ENCODE data around the gene GPR150.
"Not testable (repeated sequence)": the region's sequence is repeated elsewhere in the genome, so short reads cannot be mapped to it uniquely, and the experiment has no call there.

The GPR150 gene

DNA sequence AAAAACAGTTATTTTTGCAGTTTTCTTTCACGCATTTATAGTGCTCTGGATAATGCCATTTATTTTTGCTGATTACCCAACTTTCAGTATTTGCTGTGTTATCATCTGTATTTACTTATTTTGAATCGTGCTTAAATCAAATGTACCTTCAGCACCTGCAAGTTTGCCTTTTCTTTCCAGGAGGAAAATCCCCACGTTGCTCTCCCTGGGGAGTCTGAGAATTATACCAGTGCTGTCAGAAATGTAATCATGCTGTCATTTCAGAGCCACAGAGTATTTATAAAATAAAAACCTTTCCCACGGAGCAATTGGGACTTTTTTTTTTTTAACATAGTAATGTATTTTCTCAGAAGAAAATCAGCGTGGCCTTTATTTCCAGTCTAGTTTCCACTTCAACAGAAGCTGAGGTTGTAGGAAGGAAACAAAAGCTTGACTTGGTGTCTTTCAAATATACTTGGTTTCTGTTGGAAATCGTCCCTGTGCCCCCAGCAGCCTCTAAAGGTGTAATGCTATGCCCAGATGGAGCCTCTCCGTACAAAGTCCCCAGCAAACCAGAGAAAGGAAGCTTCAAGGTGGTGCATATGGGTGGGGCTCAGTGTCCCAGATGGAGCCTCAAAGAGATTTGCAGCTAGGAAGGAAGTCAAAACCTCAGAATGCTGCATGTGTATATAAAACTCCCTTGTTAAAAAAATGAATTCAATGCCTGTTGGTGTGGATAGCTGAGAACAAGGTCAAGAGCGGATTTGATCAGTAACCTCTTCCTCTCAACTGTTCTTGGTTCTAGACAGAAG lies 2.1 kb downstream of the GPR150 start:
- DNase-seq (ENCODE audit: low read depth in 4 of 4, low spot score in 1 of 4): no peak

DNA sequence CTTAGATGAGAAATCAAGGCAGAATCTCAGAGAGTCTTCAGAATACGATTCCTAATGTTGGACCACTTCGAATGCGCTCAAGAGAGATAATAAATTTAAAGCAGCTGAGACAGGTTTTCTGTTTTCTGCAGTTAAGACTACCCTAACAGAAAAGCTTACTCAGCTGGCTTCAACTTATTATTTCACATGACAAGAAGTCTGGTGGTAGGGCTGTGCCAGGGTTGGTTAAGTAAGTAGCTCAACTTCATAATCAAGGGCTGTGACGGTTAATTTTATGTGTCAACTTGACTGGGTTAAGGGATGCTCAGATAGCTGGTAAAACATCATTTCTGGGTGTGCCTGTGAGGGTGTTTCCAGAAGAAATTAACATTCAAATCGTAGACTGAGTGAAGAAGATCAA lies 3.8 kb downstream of the GPR150 start:
- no peak for DNase-seq (ENCODE audit: low read depth in 4 of 4, low spot score in 1 of 4)

DNA sequence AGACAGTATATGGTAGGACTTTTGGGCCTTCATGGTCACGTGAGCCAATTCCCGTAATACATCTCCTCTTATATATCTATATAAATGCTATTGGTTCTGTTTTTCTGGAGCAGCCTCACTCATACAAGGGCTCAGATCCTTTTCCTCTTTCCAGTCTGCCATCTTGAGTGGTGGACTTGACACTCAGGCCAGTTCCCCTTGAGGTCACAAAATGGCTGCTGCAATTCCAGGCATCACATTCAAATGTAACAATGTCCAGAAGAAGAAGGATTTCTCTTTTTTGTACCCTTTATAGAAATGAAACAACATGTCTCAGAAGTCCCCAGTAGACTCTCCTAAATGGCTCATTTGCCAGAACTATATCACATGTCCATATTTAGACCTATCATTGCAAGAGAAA lies 4.5 kb downstream of the GPR150 start:
- no peak for DNase-seq (ENCODE audit: low read depth in 4 of 4, low spot score in 1 of 4)

DNA sequence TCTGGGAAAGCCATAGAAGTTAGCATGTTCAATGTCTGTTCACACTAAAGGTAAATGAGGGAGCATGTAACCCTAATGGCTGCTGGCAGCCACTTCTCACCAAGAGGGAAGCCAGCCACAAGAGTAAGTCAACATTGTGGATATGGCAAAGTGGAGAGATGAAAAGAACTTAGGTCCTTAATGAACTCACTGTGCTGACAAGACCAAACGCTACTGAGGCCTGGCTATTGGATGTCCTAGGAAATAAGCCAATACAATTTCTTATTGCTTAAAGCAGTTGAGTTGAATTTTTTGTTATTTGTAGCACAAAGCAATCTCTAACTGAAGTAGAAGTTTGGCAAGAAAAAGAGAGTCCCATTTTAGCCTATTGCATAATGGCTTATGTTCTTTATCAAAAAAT lies 6.8 kb downstream of the GPR150 start:
- DNase-seq (ENCODE audit: low read depth in 4 of 4, low spot score in 1 of 4): no peak

DNA sequence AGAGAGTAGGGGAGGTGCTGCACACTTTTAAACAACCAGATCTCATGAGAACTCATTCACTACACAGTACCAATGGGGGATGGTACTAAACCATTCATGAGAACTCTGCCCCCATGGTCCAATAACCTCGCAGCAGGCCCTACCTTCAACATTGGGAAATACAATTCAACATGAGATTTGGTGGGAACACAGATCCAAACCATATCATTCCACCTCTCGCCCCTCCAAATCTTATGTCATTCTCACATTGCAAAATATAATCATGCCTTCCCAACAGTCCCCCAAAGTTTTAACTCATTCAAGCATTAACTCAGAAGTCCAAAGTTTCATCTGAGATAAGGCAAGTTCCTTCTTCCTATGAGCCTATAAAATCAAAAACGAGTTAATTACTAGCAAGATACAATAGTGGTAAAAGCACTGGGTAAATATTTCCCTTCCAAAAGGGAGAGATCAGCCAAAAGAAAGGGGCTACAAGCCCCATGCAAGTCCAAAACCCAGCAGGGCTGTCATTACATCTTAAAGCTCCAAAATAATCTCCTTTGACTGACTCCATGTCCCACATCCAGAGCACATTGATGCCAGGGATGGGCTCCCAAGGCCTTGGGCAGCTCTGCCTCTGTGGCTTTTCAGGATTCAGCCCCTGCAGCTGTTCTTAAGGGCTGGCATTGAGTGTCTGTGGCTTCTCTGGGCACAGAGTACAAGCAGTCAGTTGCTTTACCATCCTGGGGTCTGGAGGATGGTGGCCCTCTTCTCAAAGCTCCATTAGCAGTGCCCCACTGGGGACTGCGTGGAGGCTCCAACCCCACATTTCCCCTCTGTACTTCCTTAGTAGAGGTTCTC lies 8.3 kb downstream of the GPR150 start:
- no peak for DNase-seq (ENCODE audit: low read depth in 4 of 4, low spot score in 1 of 4)

DNA sequence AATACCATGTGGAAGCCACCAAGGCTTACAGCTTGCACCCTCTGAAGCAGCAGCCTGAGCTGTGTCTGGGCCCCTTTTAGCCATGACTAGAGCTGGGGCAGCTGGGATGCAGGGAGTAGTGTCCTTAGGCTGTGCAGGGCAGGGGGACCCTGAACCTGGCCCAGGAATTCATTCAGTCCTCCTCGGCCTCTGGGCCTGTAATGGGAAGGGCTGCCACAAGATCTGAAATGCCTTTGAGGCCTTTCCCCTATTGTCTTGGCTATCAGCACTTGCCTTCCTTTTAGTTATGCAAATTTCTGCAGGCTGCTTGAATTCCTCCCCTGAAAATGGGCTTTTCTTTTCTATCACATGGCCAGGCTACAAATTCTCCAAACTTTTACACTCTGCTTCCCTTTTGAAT lies 9.0 kb downstream of the GPR150 start:
- no peak for DNase-seq (ENCODE audit: low read depth in 4 of 4, low spot score in 1 of 4)

DNA sequence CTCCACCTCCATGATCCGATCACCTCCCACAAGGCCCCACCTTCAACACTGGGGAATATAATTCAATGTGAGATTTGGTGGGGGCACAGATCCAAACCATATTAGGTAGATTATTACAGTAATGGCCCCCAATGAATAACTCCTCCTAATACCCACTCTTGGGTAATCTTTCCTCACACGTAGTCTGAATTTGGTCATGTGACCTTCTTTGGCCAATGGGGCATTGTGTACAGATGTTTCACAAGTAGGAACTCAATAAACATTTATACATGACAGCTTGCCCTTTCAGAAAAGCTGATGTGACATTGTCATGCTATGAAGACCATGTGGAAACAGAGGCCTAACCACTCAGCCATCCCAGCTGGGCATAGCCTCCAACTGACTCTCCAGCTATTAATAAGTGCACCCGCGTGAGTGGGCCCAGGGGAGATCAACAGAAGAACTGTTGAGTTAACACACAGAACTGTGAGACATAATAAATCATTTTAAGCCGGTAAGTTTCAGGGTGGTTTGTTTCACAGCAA lies 10.6 kb downstream of the GPR150 start:
- no peak for DNase-seq (ENCODE audit: low read depth in 4 of 4, low spot score in 1 of 4)

DNA sequence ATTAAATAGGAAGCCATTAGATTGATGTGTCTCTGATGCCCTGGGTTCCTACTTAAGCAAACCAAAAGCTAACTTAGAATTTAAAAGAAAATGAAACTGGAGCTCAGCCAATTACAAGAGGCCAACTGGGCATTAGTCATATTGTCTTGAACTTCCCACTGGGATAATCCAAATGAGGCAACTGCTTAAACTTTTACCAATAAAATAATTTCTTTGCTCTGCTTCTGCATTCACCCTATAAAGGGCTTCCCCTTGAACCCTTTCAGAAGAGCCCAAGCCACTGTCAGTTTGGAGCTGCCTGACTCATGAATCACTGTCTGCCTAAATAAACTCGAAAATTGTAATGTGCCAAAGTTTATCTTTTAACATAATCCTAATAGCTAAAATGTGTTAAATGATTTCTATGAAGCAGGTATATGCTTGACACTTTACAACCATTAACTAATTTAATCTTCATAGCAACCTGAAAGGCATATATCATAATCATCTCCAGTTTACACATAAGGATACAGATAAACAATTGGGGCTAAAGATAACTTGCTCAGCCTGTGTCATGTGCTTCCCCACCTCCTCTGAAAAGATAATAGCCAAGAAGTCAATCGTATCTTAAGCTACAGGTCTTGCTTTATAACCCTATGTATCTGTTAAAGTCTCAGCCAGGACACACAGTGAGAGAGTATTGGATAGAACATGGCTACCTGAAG lies 11.5 kb downstream of the GPR150 start:
- DNase-seq (ENCODE audit: low read depth in 4 of 4, low spot score in 1 of 4): no peak

DNA sequence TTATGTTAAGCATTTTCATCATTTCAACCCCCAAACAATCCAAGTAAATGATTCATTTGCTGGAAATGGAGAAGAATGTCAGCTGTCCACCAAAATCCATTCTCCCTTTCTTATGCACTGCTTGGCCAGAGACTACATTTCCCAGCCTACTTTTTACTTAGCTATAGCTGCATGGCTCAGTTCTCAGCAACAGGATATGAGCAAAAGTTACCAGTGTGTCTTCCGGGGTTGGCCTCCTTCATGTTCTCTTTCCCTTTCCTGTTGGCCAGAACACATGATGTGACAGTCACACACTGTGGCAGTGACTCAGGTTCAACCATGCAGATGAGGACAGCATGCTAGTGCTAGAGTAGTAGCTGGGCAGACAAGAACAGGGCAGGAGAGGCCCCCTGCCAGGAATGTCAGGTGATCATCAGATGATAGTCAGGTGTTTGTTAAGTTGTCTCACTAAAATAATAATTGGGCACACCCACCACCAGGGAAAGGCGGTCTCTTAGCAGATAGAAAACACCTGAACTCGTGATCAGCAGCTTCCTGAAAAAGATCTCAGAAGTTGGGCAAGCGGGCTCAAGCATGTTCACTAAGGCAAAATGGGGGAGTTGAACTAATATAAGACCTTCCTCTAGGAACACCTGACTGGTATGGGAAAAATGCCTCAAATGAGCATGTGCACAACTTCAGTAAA lies 12.2 kb downstream of the GPR150 start:
- peak in 3 of 4 experiments; percentile 43 to 55 (median 54) for DNase-seq (ENCODE audit: low read depth in 4 of 4, low spot score in 1 of 4)

DNA sequence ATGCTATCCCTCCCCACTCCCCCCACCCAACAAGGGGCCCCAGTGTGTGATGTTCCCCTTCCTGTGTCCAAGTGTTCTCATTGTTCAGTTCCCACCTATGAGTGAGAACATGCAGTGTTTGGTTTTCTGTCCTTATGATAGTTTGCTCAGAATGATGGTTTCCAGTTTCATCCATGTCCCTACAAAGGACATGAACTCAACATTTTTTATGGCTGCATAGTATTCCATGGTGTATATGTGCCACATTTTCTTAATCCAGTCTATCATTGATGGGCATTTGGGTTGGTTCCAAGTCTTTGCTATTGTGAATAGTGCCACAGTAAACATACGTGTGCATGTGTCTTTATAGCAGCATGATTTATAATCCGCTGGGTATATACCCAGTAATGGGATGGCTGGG lies 13.1 kb downstream of the GPR150 start:
- not testable (repeated sequence) for DNase-seq (ENCODE audit: low read depth in 4 of 4, low spot score in 1 of 4)

DNA sequence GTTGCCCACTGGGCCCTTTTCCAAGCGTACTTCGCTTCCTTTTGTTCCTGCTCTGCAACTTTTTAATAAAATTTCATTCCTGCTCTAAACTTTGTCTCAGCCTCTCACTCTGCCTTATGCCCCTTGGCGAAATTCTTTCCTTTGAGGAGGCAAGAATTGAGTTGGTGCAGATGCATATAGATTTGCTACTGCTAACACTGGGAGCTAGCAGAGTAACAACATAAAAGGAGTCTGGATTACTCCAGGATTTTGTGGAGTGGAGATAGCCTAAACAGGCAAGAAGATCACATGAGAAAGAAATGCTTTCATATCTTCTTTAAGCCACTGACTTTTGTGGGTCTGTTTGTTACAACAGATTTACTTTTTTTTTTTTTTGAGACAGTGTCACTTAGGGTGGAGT lies 13.8 kb downstream of the GPR150 start:
- no peak for DNase-seq (ENCODE audit: low read depth in 4 of 4, low spot score in 1 of 4)

DNA sequence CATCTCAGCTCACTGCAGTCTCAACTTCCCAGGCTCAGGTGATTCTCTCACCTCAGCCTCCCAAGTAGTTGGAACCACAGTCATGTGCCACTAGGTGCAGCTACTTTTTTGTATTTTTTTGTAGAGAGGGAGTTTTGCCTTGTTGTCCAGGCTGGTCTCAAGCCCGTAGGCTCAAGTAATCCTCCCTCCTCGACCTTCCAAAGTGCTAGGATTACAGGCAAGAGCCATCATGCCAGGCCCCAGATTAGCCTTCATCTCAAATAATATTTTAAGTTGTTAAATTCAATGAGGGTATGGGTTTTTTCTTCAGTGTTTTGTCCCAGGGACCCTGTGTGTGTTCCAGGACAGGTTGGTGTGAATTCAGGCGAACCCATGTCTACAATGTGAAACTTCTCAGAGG lies 14.2 kb downstream of the GPR150 start:
- DNase-seq (ENCODE audit: low read depth in 4 of 4, low spot score in 1 of 4): no peak

DNA sequence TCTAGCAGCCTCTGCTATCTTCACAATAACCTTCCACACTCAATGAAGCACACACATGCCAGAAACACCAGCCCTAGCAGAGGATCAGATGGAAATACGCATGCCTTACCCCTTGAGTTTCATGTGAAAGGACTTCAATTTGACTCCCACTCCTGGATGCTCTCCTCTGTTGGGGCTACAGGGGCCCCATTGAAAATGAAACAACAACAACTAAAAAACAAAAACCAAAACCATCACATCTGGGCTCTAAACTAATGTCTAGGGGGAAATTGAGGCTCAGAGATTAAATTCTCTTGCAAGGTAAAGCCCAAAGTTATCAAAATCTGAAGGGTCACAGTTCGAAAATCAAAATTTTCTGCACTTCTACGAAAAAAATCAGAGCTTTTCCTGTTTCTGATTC lies 18.7 kb downstream of the GPR150 start:
- no peak for DNase-seq (ENCODE audit: low read depth in 4 of 4, low spot score in 1 of 4)

DNA sequence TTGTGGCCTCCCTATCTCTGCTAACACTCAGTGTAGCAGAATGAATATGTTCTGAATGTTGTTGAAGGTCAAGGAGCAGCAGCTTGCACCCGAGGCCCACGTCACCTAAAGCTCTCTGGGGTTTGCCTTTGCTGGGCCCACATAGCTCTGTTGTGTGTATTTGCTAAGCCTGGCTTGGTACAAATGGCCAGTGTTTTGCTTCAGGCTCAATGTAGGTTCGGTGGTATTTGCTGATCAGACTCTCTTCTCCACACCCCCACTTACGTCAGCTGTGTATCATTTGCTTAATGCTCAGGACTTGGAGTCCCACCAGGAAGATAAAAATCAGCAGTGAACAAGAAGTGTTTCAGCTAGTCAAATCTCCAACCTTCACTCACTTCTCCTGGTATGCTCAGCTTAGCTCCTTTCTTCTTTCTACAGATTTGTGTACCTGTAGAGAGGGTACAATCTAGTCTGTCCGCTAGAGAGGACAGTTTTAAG lies 21.9 kb downstream of the GPR150 start:
- no peak for DNase-seq (ENCODE audit: low read depth in 4 of 4, low spot score in 1 of 4)

DNA sequence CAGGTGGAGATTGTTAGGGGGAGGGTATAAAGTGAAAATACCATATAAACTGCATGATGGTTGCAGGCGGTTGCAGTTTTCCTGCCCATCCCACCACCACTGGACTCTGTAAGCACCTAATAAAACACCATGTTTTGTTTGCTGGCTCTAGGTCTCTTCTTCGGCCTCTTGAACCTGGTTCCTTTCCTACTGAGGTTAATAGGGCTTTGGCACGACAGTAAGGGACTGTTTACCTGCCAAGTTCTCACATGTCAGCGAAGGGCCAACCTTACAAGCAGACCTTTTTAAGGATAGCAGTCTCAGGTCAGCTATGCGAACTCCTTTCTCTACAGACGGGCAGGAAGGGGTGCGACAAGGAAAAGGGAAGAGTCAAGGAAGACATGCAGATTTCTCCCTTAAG lies 23.3 kb downstream of the GPR150 start:
- DNase-seq (ENCODE audit: low read depth in 4 of 4, low spot score in 1 of 4): no peak

DNA sequence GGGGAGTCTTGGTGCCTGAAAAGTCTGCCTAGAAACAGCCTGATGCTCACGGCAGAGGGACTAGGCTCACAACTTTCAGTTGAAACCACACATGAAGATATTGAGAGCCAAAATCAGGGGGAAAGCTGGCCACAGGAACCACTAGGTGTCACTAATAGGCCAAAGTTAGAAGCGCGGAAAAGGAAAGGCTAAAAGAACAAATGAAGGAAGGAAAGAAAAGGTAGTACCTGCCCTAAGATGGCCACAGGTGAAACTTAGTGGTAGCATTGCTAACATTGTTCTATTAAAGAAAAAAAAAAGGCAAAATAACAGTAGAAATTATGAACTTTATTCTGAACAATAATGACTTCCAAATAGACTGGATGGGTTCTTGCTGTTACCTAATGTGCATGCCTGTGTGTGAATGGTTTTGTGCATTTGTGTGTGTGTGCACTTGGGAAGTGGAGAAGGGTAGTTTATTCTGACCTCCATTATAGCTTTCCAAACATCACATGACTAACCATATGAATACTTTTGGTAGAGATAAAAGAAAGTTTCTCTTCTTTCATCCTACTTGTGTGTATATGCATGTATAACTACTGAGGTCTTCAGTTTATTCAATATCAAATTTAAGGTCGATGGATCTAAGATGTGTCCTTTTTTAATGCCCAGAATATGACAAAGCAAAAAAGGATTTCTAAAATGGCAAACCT lies 24.6 kb downstream of the GPR150 start:
- no peak for DNase-seq (ENCODE audit: low read depth in 4 of 4, low spot score in 1 of 4)

DNA sequence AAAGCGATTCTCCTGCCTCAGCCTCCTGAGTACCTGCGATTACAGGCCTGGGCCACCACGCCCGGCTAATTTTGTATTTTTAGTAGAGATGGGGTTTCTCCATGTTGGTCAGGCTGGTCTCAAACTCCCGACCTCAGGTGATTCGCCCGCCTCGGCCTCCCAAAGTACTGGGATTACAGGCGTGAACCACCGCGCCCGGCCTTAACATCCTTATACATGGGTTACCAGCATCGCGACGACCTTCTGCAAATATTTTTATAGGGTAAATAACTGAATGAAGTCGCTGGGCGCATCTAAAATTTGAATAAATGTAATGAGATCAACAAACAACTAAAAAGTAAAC lies 26.3 kb downstream of the GPR150 start:
- not testable (repeated sequence) for DNase-seq (ENCODE audit: low read depth in 4 of 4, low spot score in 1 of 4)

DNA sequence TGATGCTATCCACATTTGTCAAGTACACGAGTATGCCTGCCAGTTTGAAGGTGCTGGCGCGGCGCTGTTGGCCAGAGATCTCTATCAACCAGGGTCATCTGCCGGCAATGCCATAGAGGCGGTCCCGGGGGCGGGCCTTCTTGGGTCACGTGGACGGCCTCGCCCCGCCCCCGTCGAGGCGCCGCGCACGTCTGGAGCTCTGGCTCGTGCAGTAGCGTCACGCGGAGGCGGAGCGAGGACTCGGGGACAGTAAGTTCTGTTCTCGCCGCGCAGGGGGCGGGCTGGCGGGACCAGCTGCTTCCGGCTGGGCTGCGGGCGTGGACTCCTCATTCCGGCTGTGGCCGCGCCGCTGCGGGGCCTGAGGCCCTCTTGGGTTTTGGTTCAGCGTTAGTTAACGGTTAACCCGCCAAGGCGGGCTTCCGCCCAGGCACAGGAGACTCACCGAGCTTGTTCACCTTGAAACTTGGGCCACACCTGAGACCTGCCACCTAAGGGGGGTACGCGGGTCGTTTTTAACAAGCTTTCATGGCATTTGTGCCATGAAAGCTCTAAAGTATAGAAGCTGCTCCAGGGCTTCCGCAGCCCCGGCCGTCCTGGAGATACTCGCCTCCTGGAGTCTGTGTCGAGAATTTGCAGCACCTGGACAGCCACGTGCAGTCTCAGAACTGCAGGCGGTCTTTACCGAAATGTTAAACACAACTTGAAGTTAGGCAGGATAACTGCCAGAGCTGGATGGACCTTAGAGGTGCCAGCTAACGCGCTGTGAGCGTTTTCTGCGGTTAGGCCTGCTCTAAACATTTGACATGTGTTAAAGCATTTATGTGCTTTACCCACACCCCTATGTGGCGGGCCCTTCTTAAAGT lies 26.9 kb downstream of the GPR150 start, which contains the start of gene RFESD:
Gene RFESD (plus strand): TSS at position 209 of the 863 bp plus-strand sequence. CDS start 5,495 bp downstream, outside the sequence.
- DNase-seq (ENCODE audit: low read depth in 4 of 4, low spot score in 1 of 4): peak; percentile 82 to 95 (median 88)
